ENCODE data around the gene EFCAB8. TPM values are rescaled to one million over a fixed set of nuclear protein-coding genes. Genes with fewer than 3 reads are reported as not detected.
"Not testable (repeated sequence)": the region's sequence is repeated elsewhere in the genome, so short reads cannot be mapped to it uniquely, and the experiment has no call there.

The EFCAB8 gene
- total RNA-seq, 1 experiment from 2014 or later: not detected

DNA sequence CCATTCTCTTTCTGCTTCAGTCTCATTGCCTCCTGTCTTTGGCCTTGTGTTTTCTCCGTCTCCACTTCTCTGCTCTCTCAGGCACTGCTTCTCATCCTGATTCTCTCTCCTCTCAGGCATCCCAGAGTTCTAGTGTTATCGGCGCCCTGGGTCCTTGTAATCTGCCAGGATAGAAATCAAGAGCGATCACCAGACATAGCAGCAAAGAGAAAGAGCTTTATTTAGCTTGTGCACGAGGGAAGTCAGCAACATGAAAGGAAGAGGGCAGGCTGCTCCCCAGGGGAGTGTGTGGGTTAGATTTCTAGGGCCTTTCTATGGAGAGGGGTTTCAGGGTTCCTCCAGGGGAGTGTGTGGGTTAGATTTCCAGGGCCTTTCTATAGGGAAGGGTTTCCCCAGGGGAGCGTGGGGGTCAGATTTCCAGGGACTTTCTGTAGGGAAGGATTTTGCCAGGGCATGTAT lies 113.0 kb downstream of the EFCAB8 start:
- DNase-seq (ENCODE audit: unreplicated experiment): no peak
- intact Hi-C loops (cut with micrococcal nuclease): no loop called here
- BruUV-seq (replicated peaks): no TSS peak
- Mint-ChIP-seq H3K27ac (ENCODE audit: low read depth, unreplicated experiment) (no peak overlapping the region), H3K27me3 (ENCODE audit: insufficient read depth, unreplicated experiment) (peaks cover 8% of the 10 kb centered on the region), H3K36me3 (ENCODE audit: insufficient read depth, unreplicated experiment) (no peaks in the 10 kb centered on the region), H3K4me1 (ENCODE audit: insufficient read depth, unreplicated experiment) (no peaks in the 10 kb centered on the region), H3K4me3 (ENCODE audit: unreplicated experiment) (no peak overlapping the region), H3K9me3 (ENCODE audit: unreplicated experiment) (peaks cover 5% of the 10 kb centered on the region)
- TF ChIP-seq, protein P1, sequence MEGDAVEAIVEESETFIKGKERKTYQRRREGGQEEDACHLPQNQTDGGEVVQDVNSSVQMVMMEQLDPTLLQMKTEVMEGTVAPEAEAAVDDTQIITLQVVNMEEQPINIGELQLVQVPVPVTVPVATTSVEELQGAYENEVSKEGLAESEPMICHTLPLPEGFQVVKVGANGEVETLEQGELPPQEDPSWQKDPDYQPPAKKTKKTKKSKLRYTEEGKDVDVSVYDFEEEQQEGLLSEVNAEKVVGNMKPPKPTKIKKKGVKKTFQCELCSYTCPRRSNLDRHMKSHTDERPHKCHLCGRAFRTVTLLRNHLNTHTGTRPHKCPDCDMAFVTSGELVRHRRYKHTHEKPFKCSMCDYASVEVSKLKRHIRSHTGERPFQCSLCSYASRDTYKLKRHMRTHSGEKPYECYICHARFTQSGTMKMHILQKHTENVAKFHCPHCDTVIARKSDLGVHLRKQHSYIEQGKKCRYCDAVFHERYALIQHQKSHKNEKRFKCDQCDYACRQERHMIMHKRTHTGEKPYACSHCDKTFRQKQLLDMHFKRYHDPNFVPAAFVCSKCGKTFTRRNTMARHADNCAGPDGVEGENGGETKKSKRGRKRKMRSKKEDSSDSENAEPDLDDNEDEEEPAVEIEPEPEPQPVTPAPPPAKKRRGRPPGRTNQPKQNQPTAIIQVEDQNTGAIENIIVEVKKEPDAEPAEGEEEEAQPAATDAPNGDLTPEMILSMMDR (IDR thresholded peaks at IDR 0.05; ENCODE audit: unreplicated experiment): no peak
- POLR2A ChIA-PET: interaction anchor here (0.5 kb wide), 1 partner anchor 67 kb away, joined by 3 read pairs; no protein-coding TSS in a partner anchor
- CTCF ChIA-PET: interaction anchor here (0.6 kb wide), 1 partner anchor 198 kb away, joined by 4 read pairs; no protein-coding TSS in a partner anchor

DNA sequence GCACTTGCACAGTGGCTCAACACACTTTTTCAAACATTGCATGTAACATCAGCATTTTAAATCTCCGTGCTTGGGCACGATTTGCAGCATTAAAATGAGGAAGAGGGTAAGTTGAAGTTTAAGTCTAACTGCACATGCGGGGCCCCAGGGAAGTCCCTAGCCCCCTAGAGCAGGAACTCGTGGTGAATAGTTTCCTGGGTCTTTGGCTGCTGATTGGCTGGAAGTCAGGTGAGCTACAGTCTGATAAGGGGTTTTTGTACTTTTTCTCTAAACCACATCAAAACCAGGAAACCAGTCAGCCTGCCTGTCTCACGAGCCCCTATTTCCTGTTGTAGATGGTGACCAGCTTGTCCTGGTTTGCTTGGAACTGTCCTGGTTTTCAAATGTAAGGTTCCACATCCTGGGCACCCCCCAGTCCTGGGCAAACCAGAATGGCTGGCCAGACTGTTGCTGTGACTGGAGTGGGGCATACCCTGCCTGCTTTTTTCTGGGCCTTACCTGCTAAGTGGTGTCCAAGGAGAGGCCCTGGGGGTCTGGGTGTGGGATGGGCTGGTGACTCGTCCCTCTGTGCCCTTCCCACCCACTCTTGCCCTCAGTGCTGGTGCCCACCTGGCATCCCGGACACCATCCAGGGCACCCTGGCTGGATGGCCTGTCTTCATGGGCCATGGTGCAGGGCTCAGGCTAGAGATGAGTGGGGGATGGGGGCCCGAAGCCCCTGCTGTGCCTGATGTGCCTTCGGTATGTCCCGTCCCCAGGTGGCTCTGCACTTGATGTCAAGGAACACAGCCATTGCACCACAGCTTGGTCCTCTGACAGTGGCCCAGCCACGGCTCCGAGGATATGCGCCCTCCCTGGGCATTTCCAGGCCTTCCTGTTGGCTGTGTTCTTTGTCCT lies 113.7 kb downstream of the EFCAB8 start:
- POLR2A ChIA-PET: no interaction called here
- Mint-ChIP-seq H3K36me3 (ENCODE audit: insufficient read depth, unreplicated experiment) (no peaks in the 10 kb centered on the region), H3K4me3 (ENCODE audit: unreplicated experiment) (no peak overlapping the region), H3K4me1 (ENCODE audit: insufficient read depth, unreplicated experiment) (no peaks in the 10 kb centered on the region), H3K27me3 (ENCODE audit: insufficient read depth, unreplicated experiment) (peaks cover 11% of the 10 kb centered on the region), H3K9me3 (ENCODE audit: unreplicated experiment) (peaks cover 7% of the 10 kb centered on the region), H3K27ac (ENCODE audit: low read depth, unreplicated experiment) (no peak overlapping the region)
- no TSS peak for BruUV-seq (replicated peaks)
- intact Hi-C loops (cut with micrococcal nuclease): no loop called here
- CTCF ChIA-PET: no interaction called here
- TF ChIP-seq, protein P1 (IDR thresholded peaks at IDR 0.05; ENCODE audit: unreplicated experiment): no peak
- no peak for DNase-seq (ENCODE audit: unreplicated experiment)

DNA sequence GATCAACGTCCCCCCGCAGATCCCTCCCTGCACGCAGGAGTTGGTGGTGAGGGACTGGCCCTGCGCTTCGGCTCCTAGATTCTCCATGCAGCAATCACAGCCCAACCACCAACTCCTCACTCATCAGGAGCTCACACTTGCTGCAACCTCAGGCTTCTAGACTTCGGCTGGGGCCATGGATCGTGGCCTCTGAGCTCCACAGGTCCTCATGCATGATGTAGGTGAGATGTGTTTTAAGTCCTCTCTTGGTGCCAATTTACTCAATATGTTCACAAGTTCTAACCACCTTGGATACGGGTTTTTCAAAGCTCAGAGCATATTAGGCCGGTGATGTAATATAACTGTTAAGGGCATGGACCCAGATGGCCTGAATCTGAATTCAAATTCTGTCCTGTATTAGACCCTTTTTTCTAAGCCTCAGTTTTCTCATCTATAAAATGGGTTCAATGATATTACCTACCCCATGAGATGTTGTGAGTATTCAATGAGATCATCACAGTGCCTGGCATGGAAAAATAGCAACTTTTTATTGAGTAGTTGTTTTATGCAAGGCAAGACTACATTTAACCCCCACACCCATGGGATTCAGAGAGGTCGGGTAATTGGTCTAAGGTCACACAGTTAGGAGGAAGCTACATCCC lies 114.5 kb downstream of the EFCAB8 start:
- intact Hi-C loops (cut with micrococcal nuclease): no loop called here
- TF ChIP-seq, protein P1 (IDR thresholded peaks at IDR 0.05; ENCODE audit: unreplicated experiment): no peak
- no peak for DNase-seq (ENCODE audit: unreplicated experiment)
- CTCF ChIA-PET: interaction anchor here (0.6 to 1.9 kb wide), 3 partner anchors 12 to 1150 kb away, joined by 4 to 6 read pairs (median 6); no protein-coding TSS in a partner anchor
- POLR2A ChIA-PET: interaction anchor here (1.3 kb wide), 1 partner anchor 13 kb away, joined by 3 read pairs; no protein-coding TSS in a partner anchor
- peaks cover 14% of the 10 kb centered on the region for H3K27me3 Mint-ChIP-seq (ENCODE audit: insufficient read depth, unreplicated experiment)
- no peaks in the 10 kb centered on the region for H3K4me1 Mint-ChIP-seq (ENCODE audit: insufficient read depth, unreplicated experiment)
- no TSS peak for BruUV-seq (replicated peaks)
- peaks cover 7% of the 10 kb centered on the region for H3K9me3 Mint-ChIP-seq (ENCODE audit: unreplicated experiment)
- H3K27ac Mint-ChIP-seq (ENCODE audit: low read depth, unreplicated experiment): no peak overlapping the region
- H3K36me3 Mint-ChIP-seq (ENCODE audit: insufficient read depth, unreplicated experiment): no peaks in the 10 kb centered on the region
- no peak overlapping the region for H3K4me3 Mint-ChIP-seq (ENCODE audit: unreplicated experiment)

DNA sequence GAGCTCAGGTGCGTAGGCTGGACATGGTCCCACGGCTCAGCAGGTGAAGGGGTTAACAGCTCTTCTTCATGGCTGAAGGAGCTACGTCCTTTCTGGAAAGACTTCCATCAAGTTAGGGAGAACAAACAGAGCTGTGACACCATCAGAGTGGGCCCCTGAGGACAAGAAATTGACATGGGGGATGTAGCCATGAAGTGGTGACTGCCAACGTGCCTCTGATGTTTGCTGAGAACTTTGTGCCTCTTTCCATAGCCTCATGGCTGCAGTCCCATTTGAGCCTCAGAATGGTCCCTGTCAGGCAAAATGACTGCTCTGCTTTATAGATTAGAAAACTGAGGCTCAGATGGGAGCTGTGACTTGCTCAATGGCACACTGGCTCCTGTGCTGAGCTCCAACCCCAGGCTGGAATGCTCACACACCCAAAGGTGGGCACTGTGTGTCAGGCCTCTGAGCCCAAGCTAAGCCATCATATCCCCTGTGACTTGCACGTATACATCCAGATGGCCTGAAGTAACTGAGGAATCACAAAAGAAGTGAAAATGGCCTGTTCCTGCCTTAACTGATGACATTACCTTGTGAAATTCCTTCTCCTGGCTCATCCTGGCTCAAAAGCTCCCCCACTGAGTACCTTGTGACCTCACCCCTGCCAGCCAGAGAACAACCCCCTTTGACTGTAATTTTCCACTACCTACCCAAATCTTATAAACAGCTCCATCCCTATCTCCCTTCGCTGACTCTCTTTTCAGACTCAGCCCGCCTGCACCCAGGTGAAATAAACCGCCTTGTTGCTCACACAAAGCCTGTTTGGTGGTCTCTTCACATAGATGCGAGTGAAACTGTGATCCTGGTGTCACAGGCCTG lies 115.7 kb downstream of the EFCAB8 start:
- H3K27ac Mint-ChIP-seq (ENCODE audit: low read depth, unreplicated experiment); intact Hi-C loops (cut with micrococcal nuclease); H3K4me3 Mint-ChIP-seq (ENCODE audit: unreplicated experiment); H3K36me3 Mint-ChIP-seq (ENCODE audit: insufficient read depth, unreplicated experiment); BruUV-seq (replicated peaks); DNase-seq (ENCODE audit: unreplicated experiment); H3K4me1 Mint-ChIP-seq (ENCODE audit: insufficient read depth, unreplicated experiment); H3K9me3 Mint-ChIP-seq (ENCODE audit: unreplicated experiment): not testable (repeated sequence)
- ChIA-PET CTCF (interaction anchor here (0.5 to 1.9 kb wide), 7 partner anchors 11 to 329 kb away, joined by 3 to 6 read pairs (median 3); no protein-coding TSS in a partner anchor), POLR2A (interaction anchor here (1.3 kb wide), 1 partner anchor 12 kb away, joined by 3 read pairs; no protein-coding TSS in a partner anchor)
- H3K27me3 Mint-ChIP-seq (ENCODE audit: insufficient read depth, unreplicated experiment): peaks cover 26% of the 10 kb centered on the region

DNA sequence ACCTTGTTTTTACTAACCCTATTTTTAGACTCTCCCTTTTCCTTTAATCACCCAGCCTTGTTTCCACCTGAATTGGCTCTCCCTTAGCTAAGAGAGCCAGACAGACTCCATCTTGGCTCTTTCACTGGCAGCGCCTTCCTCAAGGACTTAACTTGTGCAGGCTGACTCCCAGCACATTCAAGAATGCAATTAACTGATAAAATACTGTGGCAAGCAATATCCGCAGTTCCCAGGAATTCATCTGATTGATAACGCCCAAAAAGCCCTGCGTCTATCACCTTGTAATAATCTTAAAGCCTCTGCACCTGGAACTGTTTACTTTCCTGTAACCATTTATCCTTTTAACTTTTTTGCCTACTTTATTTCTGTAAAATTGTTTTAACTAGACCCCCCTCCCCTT lies 116.4 kb downstream of the EFCAB8 start:
- intact Hi-C loops (cut with micrococcal nuclease); DNase-seq (ENCODE audit: unreplicated experiment); H3K4me1 Mint-ChIP-seq (ENCODE audit: insufficient read depth, unreplicated experiment); H3K4me3 Mint-ChIP-seq (ENCODE audit: unreplicated experiment); H3K9me3 Mint-ChIP-seq (ENCODE audit: unreplicated experiment); POLR2A ChIA-PET; H3K36me3 Mint-ChIP-seq (ENCODE audit: insufficient read depth, unreplicated experiment); BruUV-seq (replicated peaks); H3K27ac Mint-ChIP-seq (ENCODE audit: low read depth, unreplicated experiment): not testable (repeated sequence)
- peaks cover 29% of the 10 kb centered on the region for H3K27me3 Mint-ChIP-seq (ENCODE audit: insufficient read depth, unreplicated experiment)
- CTCF ChIA-PET: interaction anchor here (0.6 kb wide), 1 partner anchor 968 kb away, joined by 3 read pairs; no protein-coding TSS in a partner anchor
